ENCODE data around the gene PFKL. TPM values are rescaled to one million over a fixed set of nuclear protein-coding genes. Genes with fewer than 3 reads are reported as not detected.

Gene PFKL
- total and polyA plus RNA-seq, 2 experiments from 2014 or later = 40.3 to 106 TPM

GRCh38 chr21:44365251-44365966 lies 65.6 kb downstream of the PFKL start:
- TF ChIP-seq STAT1 (IDR thresholded peaks at IDR 0.05; ENCODE audit: unreplicated experiment) (no peak), ETS1 (IDR thresholded peaks at IDR 0.05) (no peak), CREB1 (CRISPR knock-in tag; IDR thresholded peaks at IDR 0.05; ENCODE audit: low read depth) (no peak), POLR2AphosphoS5 (IDR thresholded peaks at IDR 0.05; ENCODE audit: low read depth) (no peak), EZH2phosphoT487 (IDR thresholded peaks at IDR 0.05; ENCODE audit: unreplicated experiment) (no peak), ZNF462 (CRISPR knock-in tag; IDR thresholded peaks at IDR 0.05) (no peak), CTCF (conservative IDR thresholded peaks at IDR 0.05; ENCODE audit: low read depth in 2 of 2) (no peak), NANOG (IDR thresholded peaks at IDR 0.05; ENCODE audit: borderline replicate concordance) (no peak), ZNF331 (CRISPR knock-in tag; IDR thresholded peaks at IDR 0.05; ENCODE audit: low read depth) (no peak), ZNF114 (CRISPR knock-in tag; IDR thresholded peaks at IDR 0.05) (no peak), EZH2 (IDR thresholded peaks at IDR 0.05; ENCODE audit: low read depth, unreplicated experiment) (no peak), REST (IDR thresholded peaks at IDR 0.05; ENCODE audit: unreplicated experiment) (no peak)
- H3K4me1 Mint-ChIP-seq = no peaks in the 10 kb centered on the region; the same call in 2 of the 3 replicates
- DNase-seq (ENCODE audit: low spot score) (no peak), ATAC-seq (no peak)
- H4K20me1 ChIP-seq (replicated peaks; ENCODE audit: insufficient read depth) = no peaks in the 10 kb centered on the region
- H3K4me3 ChIP-seq = no peak overlapping the region
- H3K4me1 ChIP-seq (ENCODE audit: insufficient read depth) = no peaks in the 10 kb centered on the region
- peaks cover 3% of the 10 kb centered on the region; the same call in 1 of the 2 replicates for H3K27me3 ChIP-seq (ENCODE audit: insufficient read depth)
- H3K9me3 Mint-ChIP-seq = no peaks in the 10 kb centered on the region
- H3K4me3 Mint-ChIP-seq = no peak overlapping the region
- no peaks in the 10 kb centered on the region for H3F3A ChIP-seq (replicated peaks; ENCODE audit: low read depth)
- H2AFZ ChIP-seq = no peak overlapping the region
- no peaks in the 10 kb centered on the region for H3K36me3 Mint-ChIP-seq (ENCODE audit: low read depth)
- H3K9me2 ChIP-seq (ENCODE audit: insufficient read depth) = no peaks in the 10 kb centered on the region
- no peak overlapping the region for H3K27ac Mint-ChIP-seq
- H3K79me2 ChIP-seq (replicated peaks; ENCODE audit: insufficient read depth) = no peaks in the 10 kb centered on the region
- H3K36me3 ChIP-seq (ENCODE audit: insufficient read depth) = no peaks in the 10 kb centered on the region
- H3K27ac ChIP-seq (ENCODE audit: low read depth) = no peak overlapping the region
- peaks cover 14% of the 10 kb centered on the region for H3K27me3 Mint-ChIP-seq (ENCODE audit: insufficient read depth, low read depth, poor library complexity)
- no peak overlapping the region for H3K4me2 ChIP-seq
